Peyer's patch (tissue), 4 donors: ENCODE results near the gene CDH23.

ENCODE experiments used
- POLR2A ChIP-seq, 2 donors: fragments of 450-650 bp; IDR thresholded peaks; one replicate each; pipeline ENCODE4 v1.5.1; 2017; ENCODE audit warnings: antibody characterized with exemption in 2 of 2, mild to moderate bottlenecking in 2 of 2, moderate library complexity in 2 of 2
- TF ChIP-seq, protein P1 (sequence below), 6 experiments: fragments of 450-650 bp in 4 of 6; fragments of 200-600 bp in 2 of 6; sonication (generic) in 1 of 6; IDR thresholded peaks; one replicate each; pipeline ENCODE4 v1.5.1; 2017 to 2019; ENCODE audit warnings: antibody characterized with exemption in 6 of 6, mild to moderate bottlenecking in 3 of 6, moderate library complexity in 1 of 6

DNA sequence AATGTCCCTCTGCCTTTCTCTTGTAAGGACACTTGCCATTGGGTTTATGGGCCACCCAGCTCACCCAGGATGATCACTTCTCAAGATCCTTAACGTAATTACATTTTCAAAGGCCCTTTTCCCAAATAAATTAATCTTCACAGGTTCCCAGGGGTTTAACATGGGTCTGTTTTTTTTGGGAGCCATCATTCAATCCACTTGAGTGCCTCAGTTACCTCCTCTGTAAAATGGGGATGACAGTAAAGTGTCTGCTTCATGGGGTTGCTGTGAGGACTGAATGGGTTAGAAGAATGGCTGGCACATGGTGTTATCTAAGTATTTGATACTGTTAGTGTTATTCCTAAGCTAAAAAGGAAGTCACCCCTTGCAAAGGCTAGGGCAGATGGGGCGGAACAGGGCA is 315.4 kb downstream of the CDH23 start:
- TF ChIP-seq, protein P1, sequence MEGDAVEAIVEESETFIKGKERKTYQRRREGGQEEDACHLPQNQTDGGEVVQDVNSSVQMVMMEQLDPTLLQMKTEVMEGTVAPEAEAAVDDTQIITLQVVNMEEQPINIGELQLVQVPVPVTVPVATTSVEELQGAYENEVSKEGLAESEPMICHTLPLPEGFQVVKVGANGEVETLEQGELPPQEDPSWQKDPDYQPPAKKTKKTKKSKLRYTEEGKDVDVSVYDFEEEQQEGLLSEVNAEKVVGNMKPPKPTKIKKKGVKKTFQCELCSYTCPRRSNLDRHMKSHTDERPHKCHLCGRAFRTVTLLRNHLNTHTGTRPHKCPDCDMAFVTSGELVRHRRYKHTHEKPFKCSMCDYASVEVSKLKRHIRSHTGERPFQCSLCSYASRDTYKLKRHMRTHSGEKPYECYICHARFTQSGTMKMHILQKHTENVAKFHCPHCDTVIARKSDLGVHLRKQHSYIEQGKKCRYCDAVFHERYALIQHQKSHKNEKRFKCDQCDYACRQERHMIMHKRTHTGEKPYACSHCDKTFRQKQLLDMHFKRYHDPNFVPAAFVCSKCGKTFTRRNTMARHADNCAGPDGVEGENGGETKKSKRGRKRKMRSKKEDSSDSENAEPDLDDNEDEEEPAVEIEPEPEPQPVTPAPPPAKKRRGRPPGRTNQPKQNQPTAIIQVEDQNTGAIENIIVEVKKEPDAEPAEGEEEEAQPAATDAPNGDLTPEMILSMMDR (IDR thresholded peaks at IDR 0.05): no peak
- TF ChIP-seq POLR2A (IDR thresholded peaks at IDR 0.05): no peak
